ENCODE results near the gene DGAT2. TPM values are rescaled to one million over a fixed set of nuclear protein-coding genes. Genes with fewer than 3 reads are reported as not detected.

Gene DGAT2
- total and polyA plus RNA-seq, 2 experiments from 2014 or later: 23.7 to 44.9 TPM

GRCh38 chr11:75802913-75803820 is 34.6 kb downstream of the DGAT2 start:
- peak; percentile 92 for TF ChIP-seq CTCF (IDR thresholded peaks at IDR 0.05; ENCODE audit: low read depth, low read length)
- DNase-seq (ENCODE audit: low read depth in 1 of 2, low spot score in 1 of 2): peak; percentile 77 to 82
- Histone ChIP-seq H3K27me3 (no peaks in the 10 kb centered on the region), H3K4me3 (no peak overlapping the region), H3K27ac (no peak overlapping the region), H3K4me1 (ENCODE audit: low read depth) (no peaks in the 10 kb centered on the region), H3K36me3 (no peaks in the 10 kb centered on the region), H3K9me3 (ENCODE audit: low read depth) (no peaks in the 10 kb centered on the region)

- Histone ChIP-seq H3K27me3 (no peaks in the 10 kb centered on the region), H3K4me3 (no peak overlapping the region), H3K27ac (no peak overlapping the region), H3K4me1 (ENCODE audit: low read depth) (peaks cover 12% of the 10 kb centered on the region), H3K36me3 (no peaks in the 10 kb centered on the region), H3K9me3 (ENCODE audit: low read depth) (no peaks in the 10 kb centered on the region)
- TF ChIP-seq CTCF (IDR thresholded peaks at IDR 0.05; ENCODE audit: low read depth, low read length): no peak
- DNase-seq (ENCODE audit: low read depth in 1 of 2, low spot score in 1 of 2): no peak
Observed at GRCh38 chr11:75809111-75809510, 40.5 kb downstream of the DGAT2 start.

GRCh38 chr11:75809991-75810390 is 41.4 kb downstream of the DGAT2 start:
- TF ChIP-seq CTCF (IDR thresholded peaks at IDR 0.05; ENCODE audit: low read depth, low read length): no peak
- no peak overlapping the region for H3K27ac ChIP-seq
- H3K36me3 ChIP-seq: no peaks in the 10 kb centered on the region
- no peaks in the 10 kb centered on the region for H3K27me3 ChIP-seq
- H3K4me1 ChIP-seq (ENCODE audit: low read depth): peaks cover 12% of the 10 kb centered on the region
- DNase-seq (ENCODE audit: low read depth in 1 of 2, low spot score in 1 of 2): no peak
- no peaks in the 10 kb centered on the region for H3K9me3 ChIP-seq (ENCODE audit: low read depth)
- no peak overlapping the region for H3K4me3 ChIP-seq

GRCh38 chr11:75810637-75811390 is 42.2 kb downstream of the DGAT2 start:
- H3K4me3 ChIP-seq: no peak overlapping the region
- TF ChIP-seq CTCF (IDR thresholded peaks at IDR 0.05; ENCODE audit: low read depth, low read length): no peak
- H3K4me1 ChIP-seq (ENCODE audit: low read depth): peaks cover 12% of the 10 kb centered on the region

GRCh38 chr11:75811485-75811884 is 42.9 kb downstream of the DGAT2 start:
- H3K4me1 ChIP-seq (ENCODE audit: low read depth): peaks cover 12% of the 10 kb centered on the region
- no peak for DNase-seq (ENCODE audit: low read depth in 1 of 2, low spot score in 1 of 2)
- H3K9me3 ChIP-seq (ENCODE audit: low read depth): no peaks in the 10 kb centered on the region
- H3K27ac ChIP-seq: no peak overlapping the region
- no peaks in the 10 kb centered on the region for H3K36me3 ChIP-seq
- H3K27me3 ChIP-seq: no peaks in the 10 kb centered on the region
- H3K4me3 ChIP-seq: no peak overlapping the region
- TF ChIP-seq CTCF (IDR thresholded peaks at IDR 0.05; ENCODE audit: low read depth, low read length): no peak

More at GRCh38 chr11:75810637-75811390, 42.2 kb downstream of the DGAT2 start:
- DNase-seq (ENCODE audit: low read depth in 1 of 2, low spot score in 1 of 2): no peak
- no peak overlapping the region for H3K27ac ChIP-seq
- no peaks in the 10 kb centered on the region for H3K36me3 ChIP-seq
- H3K27me3 ChIP-seq: no peaks in the 10 kb centered on the region
- H3K9me3 ChIP-seq (ENCODE audit: low read depth): no peaks in the 10 kb centered on the region
